ENCODE results near the gene WSB2.
"Not testable (repeated sequence)": the region's sequence is repeated elsewhere in the genome, so short reads cannot be mapped to it uniquely, and the experiment has no call there.

WSB2 gene

DNA sequence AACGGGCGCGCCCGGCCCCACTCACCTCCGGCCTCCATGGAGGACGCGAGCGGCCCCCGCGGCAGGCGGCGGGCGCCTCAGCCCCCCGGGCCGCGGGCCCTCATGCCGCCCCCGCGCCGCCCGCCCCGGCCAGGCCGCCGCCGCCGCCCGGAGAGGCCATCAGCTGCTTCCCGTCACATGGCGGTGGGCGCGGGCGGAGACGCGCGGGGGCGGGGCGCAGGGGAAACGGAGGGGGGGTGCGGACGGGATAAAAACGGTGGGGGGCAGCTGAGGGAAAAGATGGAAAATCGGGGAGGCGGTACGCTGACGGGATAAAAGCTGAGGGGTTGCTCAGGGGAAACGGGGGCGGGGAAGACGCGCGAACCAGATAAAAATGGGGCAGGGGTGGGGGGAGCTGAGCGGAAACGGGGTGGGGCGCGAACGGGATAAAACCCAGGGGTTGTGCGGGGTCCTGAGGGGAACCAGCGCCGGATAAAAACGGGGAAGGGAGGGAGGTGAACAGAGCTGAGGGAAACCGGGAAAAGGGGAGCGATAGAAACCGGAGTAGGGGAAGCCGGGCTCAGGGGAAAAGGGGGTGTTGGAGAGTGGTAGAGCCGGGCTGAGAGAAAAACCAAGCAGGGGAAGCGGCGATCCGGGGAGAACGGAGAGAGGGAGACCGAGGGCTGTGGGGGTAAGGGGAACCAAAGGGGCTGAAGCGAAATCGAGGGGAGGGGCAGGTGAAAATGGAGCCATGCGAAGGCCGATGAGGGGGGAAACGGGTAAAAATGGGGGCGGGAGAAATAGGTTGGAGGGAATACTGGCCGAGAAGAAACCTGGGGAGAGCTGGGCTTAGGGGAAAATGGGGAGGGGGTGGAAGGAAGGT, at the start of gene WSB2:
WSB2 (minus strand) TSS at position 169 of the 862 bp plus-strand sequence; CDS start at position 38, 131 bp downstream.
- peak; percentile 66 for DNase-seq

DNA sequence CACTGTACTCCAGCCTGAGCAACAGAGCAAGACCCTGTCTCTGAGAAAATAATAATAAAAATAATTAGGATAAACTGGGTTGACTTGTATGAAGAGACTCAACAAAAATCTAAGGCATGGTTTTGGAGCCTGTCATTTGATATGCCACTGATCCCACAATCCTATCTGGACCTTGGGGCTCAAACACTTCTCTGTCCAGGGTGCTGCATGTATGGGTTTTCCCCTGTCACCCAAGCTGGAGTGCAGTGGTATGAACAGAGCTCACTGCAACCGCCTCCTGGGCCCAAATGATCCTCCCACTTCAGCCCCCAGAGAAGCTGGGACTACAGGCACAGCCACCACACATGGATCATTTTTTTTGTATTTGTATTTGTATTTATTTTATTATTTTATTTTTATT, 48.1 kb upstream of the WSB2 start:
- DNase-seq = no peak

DNA sequence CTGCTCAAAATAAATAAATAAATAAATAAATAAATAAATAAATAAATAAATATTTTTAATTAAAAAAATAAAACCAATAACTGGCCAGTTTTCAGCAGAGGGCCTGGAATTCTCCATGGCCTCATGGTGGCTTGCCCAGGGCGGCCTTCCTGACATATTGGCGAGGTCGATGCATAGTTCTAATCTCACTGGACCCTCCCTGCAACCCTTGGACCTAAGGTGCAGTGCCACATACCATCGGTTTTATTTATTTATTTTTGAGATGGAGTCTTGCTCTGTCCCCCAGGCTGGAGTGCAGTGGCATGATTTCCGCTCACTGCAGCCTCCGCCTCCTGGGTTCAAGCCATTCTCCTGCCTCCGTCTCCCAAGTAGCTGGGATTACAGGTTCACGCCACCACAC, 46.7 kb upstream of the WSB2 start:
- no peak for DNase-seq

DNA sequence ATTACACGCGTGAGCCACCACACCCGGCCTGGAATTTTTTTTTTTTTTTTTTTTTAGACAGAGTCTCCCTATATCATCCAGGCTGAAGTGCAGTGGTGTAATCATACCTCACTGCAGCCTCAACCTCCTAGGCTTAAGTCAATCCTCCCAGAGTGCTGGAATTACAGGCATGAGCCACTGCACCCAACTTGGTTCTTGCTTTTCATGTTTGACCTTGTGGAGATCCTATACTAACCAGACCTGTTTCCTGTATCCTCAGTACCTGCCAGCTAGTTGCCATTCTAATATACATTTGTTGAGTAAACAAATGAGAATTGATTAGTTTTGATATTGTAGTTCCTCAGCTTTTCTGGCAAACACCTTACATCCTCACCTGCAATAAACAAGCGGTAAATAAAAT, 46.0 kb upstream of the WSB2 start:
- DNase-seq = no peak

DNA sequence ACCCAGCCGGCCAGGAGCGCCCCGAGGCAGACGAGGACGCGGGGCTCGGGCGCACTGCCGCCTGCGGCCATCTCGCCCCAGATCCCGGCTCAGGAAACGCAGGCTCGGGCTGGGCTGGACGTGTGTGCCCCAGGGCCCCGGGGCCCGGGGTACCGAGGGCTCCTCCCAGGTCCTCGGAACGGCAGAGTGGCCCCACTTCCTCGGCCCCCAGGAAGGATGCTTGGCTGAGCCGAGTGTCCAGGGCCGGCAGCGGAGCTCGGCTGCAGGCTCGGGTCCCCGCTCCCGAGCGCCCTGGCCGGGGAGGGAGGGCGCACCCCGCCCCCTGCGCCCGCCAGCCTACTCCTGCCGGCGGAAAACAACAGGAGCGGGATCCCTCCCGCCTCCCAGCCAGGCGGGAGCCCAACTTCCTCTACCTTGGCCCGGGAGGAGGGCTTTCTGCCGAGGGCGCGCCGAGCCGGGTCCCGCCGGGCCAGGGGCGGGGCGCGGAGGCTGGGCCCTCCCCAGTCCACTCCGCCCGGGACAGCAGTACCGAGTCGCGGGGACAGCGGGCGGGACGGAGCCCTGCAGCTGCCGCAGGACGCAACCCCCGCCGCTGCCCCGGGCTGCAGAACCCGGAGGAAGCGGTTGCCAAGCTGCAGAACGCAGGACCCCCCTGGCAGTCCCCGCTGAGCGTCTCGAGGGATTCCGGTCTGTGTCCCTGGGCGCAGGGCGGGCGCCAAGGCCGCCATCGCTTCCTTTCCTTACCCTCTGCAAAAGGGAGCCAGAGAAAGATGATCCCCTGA, 42.8 kb upstream of the WSB2 start, which contains the start of gene VSIG10:
VSIG10 (minus strand) TSS at position 411 of the 782 bp plus-strand sequence; CDS start at position 71, 340 bp downstream.
- DNase-seq = peak; percentile 26

DNA sequence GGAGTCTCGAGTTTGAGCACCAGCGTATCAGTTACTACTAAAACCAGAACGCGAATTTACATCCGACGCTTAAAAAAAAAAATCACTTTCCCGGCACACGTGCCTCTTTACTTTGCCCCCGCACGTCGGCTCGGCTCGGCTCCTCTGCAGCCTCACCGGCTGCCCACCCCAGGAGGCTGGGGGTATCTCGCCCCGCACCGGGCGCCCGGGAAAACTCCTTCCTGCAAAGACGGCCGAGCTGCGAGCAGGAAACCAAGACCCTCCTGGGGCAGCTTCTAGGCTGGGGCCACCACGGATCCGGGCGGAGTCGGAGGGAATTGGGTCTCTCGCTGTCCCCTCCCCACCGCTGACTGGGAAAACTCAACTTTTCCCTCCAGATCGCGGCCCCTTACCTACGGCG, 42.2 kb upstream of the WSB2 start:
- no peak for DNase-seq

DNA sequence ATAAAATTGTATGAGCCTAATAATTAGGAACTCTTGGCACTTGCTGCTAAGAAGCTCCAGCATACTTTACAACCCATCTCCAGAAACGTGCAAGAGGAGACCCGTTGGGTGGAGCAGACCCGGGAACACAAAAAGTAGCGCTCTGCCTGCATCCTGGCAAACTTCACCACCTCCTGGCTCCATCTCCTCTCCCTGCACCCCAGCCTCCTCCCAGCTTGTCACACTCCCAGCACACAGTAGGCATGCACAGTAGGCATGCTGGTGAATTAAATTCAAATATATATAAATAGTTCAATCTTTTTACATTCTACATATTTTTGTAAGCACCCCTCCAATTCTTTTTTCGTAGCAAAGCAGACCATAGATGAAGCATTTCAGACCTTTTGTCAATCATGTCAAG, 41.6 kb upstream of the WSB2 start:
- no peak for DNase-seq

DNA sequence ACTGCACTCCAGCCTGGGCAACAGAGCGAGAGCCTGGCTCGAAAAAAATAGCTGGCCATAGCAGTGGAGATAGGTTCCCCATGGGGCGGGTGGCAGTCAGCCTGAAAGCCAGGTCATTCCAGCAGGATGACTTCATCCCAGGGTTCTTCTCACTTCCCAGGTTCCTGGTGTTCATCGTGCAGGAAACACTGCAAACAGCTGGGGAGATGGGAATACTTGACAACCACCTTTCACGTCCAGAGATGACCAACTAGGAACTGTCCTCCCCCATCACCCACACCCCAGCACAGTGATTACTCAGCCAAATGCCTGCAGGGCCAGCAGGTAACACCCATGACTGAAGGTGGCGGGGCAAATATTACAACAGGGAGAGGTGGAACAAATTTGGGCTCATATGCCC, 41.1 kb upstream of the WSB2 start:
- no peak for DNase-seq

DNA sequence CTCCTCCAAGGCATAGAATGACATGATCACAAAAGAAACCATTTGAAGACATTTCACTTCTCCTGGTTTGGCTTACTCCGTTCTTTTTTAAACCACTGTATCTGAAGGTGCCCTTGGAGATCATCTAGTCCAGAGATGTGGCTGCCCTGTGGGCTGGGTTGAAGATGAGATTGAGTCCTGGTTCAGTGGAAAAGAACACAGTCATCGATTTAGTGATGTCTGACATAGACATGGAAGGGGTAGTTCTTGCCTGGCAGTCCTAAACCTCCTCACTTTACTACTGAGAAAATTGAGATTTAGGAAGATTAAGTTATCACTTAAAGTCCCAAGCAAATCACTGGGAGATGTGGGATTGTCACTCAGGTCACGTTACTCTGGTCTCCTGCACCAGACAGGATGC, 40.1 kb upstream of the WSB2 start:
- no peak for DNase-seq

DNA sequence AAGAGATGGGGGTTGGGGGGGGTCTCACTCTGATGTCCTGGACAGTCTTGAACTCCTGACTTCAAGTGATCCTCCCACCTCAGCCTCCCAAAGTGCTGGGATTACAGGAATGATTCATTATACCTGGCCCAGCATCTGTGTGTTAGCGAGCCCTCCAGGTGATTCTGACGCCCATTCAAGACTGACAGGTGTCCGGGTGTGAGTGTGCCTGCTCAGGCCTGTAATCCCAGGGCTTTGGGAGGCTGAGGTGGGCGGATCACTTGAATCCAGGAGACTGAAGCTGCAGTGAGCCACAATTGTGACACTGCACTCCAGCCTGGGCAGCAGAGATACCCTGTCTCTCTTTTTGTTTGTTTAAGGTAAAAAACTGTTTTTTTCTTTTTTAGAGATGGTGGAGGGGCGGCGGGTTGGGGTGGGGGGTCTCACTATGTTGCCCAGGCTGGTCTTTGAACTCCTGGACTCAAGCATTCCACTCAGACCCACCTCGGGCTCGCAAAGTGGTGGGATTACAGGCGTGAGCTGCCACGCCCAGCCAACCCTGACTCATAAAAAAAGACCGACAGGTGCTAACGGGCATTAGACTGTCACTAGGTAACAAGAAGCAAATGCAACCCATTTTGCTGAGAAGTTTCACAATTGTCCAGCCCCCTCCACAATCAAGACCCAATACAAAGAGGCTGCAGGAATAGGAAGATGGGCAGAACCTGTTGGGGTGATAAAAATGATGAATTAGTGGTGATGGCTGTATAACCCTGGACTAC, 38.1 kb upstream of the WSB2 start:
- DNase-seq = no peak

DNA sequence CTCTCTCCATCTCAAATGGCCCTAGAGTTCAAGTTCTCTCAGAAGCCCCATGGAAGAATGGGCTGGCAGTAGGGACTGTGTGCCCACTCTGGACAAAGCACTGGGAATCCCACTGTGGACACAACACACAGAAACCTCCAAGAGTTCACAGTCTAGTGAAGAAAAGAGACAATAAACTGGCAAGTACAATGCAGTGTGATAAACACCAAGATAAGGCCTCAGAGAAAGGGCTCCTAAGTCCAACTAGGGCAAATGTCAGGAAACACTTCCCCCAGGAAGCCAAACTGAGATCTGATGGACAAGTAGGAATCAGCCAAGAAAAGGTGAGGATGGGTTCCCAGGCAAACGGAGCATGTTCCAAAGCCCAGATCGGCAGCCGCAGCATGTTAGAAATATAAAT, 37.4 kb upstream of the WSB2 start:
- DNase-seq = no peak

DNA sequence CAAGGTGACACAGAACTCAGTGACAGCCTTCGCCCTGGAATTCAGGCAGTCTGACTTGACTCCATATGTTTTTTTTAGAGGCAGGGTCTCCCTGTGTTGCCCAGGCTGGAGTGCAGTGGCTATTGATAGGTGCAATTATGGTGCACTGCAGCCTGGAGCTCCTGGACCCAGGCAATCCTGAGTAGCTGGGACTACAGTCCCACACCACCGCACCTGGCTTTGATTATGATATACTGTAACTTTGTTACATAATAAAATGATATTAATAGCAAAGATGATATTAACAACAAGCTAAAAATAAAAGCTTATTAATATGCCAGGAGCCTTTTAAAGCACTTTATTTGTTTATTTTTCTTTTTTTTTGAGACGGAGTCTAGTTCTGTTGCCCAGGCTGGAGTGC, 33.1 kb upstream of the WSB2 start:
- no peak for DNase-seq

DNA sequence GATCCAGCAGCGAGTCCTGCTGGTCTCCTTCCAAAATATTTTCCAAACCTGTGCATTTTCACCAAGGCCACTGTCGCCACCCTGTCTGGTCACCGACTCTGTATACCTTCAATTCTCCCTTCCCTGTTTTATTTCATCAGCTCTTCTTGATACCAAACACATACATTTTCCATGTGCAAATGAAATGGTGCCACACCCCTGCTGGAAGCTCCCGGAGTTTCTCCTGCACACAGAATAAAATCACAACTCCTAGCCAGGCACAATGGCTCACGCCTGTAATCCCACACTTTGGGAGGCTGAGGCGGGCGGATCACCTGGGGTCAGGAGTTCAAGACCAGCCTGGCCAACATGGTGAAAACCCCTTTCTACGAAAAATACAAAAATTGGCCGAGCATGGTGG, 28.8 kb upstream of the WSB2 start:
- DNase-seq = no peak

DNA sequence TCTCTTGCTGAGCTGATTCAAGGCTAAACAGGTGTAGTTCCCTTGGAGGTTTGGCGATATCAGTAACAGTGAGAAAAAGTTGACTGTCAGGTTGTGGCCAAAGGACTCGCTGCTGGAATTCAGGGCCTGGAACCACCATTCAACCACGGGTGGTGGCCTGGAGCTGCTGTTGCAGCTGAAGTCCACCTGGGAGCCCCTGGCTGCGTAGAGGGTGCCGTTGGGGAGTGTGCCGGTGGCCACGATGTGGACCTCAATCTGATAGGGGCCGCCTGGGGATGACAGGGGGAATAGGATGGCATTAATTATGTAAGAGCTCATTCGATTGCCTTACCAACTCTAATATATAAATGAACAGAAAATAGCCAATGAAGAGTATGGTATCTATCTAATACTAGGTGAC, 21.2 kb upstream of the WSB2 start:
- DNase-seq = no peak

DNA sequence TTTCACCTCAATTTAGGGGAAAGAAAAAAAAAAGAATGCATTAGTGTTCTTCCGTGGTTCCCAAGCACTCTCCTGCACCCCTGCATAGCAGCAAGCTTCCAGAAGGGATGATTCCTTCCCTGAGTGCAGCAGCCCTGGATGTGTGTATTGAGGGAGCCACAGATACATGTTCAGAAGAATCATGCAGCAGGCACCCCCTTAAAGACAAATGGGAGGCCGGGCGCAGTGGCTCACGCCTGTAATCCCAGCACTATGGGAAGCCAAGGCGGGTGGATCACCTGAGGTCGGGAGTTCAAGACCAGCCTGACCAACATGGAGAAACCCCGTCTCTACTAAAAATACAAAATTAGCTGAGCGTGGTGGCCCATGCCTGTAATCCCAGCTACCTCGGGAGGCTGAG, 20.5 kb upstream of the WSB2 start:
- not testable (repeated sequence) for DNase-seq

DNA sequence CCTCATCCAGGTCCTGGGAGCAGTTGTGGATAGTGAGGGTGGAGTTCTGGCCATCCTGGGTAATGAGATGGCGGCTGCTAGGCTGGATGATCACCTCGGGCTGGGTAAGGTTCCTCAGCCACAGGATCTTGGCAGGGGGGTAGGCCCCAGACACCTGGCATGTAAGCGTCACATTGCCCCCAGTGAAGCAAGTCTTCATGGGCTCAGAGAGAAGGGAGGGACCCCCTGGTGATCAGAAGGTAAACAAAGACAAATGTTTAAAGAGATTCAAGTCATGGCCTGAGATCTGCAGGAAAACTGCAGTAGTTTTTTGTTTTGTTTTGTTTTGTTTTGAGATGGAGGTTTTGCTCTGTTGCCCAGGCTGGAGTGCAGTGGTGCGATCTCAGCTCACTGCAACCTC, 12.8 kb upstream of the WSB2 start:
- DNase-seq = no peak

DNA sequence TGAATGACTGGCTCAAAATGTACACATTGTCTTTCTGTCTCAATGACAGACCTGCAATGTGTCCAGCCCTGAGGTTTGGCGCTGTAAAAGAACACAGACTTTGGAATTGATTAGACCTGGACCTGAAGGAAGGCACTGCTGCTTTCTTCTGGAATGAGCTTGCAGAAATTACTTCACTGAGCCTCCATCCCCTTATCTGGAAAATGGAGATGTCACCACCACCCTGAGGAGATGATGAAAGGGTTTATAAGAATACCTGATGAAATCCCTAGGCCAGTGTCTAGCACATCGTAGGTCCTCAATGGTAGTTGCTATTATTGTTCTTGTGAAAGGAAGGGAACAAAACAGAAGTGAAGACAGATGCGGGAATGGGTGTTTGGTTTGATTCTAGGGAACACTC, 9.7 kb upstream of the WSB2 start:
- no peak for DNase-seq

DNA sequence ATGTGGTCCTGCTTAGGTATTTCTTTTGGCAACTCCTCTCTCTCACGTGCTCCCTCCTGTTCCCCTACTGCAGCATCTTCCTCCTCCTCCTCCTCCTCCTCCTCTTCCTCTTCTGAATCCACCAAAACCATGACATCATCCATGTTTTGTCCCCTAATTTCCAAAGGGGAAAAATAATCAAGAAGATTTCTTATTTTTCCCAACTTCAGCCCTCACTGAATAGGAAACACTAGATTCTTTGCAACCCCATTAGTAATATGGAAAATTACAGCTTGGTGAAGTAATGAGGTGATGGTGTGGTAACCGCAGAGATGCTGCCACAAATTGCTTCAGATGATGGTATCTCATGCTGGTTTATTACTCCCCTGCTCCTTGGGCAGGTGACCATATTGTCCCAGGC, 7.5 kb upstream of the WSB2 start:
- DNase-seq = no peak

DNA sequence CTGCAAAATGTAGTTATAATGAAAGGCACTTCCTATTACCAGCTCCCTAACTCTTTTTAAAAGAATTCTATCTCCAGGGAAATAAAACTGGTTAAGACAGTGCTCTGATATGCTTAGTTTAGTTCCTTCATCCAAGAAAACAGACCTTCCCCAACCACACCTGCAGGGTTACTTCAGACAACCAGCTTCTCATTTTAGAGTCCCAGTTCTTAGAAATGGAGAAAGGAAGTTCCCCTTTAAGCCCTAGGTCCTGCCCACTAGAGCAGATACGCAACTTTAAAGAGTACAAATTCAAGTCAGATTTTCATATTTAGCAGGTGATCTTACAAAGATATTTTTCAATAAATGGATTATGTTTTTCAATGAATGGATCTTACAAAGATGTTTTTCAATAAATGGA, 4.4 kb upstream of the WSB2 start:
- no peak for DNase-seq

DNA sequence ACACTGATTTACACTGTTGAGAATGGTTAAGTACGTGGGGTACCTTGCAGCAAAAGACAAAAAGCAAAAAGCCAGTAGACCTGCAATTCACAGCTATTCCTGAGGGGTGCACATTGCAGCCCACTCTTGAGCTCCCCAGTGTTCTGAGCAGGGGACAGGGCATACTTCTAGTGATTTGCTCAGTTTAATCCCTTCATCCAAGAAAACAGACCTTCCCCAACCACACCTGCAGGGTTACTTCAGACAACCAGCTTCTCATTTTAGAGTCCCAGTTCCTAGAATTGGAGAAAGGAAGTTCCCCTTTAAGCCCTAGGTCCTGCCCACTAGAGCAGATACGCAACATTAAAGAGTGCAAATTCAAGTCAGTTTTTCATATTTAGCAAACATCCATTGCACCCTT, 3.6 kb upstream of the WSB2 start:
- no peak for DNase-seq

DNA sequence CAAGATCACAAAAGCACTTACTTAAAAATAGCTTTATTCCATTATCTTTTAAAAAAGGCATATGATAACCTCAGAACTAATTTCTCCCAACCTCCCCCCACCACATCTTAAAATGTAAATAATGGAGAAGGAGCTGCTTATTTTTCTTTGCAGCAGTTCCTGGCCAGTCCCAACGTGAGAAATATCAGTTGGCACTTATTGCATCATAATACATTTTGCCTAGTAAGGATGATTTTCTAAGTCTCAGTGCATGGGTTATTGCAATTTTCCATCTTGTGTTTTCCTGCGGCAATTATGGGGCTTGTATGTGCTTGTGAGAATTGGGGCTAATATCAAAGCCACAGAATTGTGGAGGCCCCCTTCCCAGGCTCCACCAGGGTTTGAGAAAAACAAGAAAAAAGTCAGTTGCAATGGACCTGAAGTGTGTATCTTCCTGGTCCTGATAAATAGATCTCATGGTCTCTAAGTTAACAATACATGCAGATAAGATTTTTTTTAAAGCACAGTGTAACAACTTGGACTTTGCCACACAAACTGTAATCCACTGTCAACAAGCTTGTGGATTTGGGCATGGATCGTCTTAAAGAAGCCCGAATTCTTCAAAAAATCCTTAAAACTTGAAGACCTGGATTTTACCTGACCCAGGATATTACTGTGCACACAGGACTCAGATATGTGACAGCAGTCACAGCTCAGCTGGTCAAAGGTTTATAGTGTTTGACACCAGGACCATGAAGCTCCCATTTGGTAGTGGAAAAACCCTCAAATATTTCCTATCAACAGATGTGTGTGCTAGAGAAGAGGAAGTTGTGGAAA, 2.8 kb upstream of the WSB2 start:
- DNase-seq = no peak
